Small intestine (tissue), 7 donors: Measurements from ENCODE around the gene CPLX1. TPM values are rescaled to one million over a fixed set of nuclear protein-coding genes. Genes with fewer than 3 reads are reported as not detected.
"Not testable (repeated sequence)": the region's sequence is repeated elsewhere in the genome, so short reads cannot be mapped to it uniquely, and the experiment has no call there.

Experiments used
- DNase-seq, 2 donors: peaks; one replicate each; pipeline versions ENCODE4 v3.0.0 to v3.0.0-alpha.2; 2013
- FAIRE-seq: peaks from 2 replicates; lab custom pipeline; 2012; peaks lifted over from hg19 to GRCh38; lab: Jason Lieb, UNC
- H3K27ac ChIP-seq, 3 donors: one replicate each; pipeline ENCODE4 v1.5.1; 2013; ENCODE audit warnings: low read length in 2 of 3, mild to moderate bottlenecking in 2 of 3, control low read depth in 1 of 3, inconsistent platforms in 1 of 3, low read depth in 1 of 3, moderate library complexity in 1 of 3
- H3K27me3 ChIP-seq, 3 donors: one replicate each; pipeline ENCODE4 v1.6.1; 2013; ENCODE audit warnings: low read length in 3 of 3, inconsistent platforms in 1 of 3; ENCODE audit not compliant: control insufficient read depth in 3 of 3, insufficient read depth in 3 of 3
- H3K36me3 ChIP-seq, 3 donors: one replicate each; pipeline ENCODE4 v1.6.1; 2013; ENCODE audit warnings: low read length in 3 of 3, inconsistent platforms in 1 of 3, low read depth in 1 of 3, mild to moderate bottlenecking in 1 of 3, moderate library complexity in 1 of 3; ENCODE audit not compliant: control insufficient read depth in 3 of 3, insufficient read depth in 2 of 3
- H3K4me1 ChIP-seq, 3 donors: one replicate each; pipeline ENCODE4 v1.6.1; 2013; ENCODE audit warnings: low read length in 2 of 3, inconsistent platforms in 1 of 3, low read depth in 1 of 3, mild to moderate bottlenecking in 1 of 3, moderate library complexity in 1 of 3; ENCODE audit not compliant: control insufficient read depth in 3 of 3, insufficient read depth in 2 of 3
- H3K4me3 ChIP-seq, 3 donors: one replicate each; pipeline ENCODE4 v1.5.1; 2013; ENCODE audit warnings: low read length in 3 of 3, control low read depth in 1 of 3, inconsistent platforms in 1 of 3, low read depth in 1 of 3, mild to moderate bottlenecking in 1 of 3, moderate library complexity in 1 of 3
- H3K9me3 ChIP-seq, 2 donors: one replicate each; pipeline ENCODE4 v1.6.1; 2013; ENCODE audit warnings: low read depth in 1 of 2, low read length in 1 of 2; ENCODE audit not compliant: control insufficient read depth in 2 of 2, insufficient read depth in 1 of 2
- WGBS, 3 donors: extraction: QIAGEN DNeasy Blood & Tissue Kit; methylation state at CpG; one replicate each; pipeline ENCODE4 v1.1.7; 2013; 5-methylcytosine and 5-hydroxymethylcytosine counted together
- polyA plus RNA-seq, 4 donors: library from polyadenylated mRNA; stranded (reverse) in 3 of 4; unstranded in 1 of 4; fragments of 200-250 nt in 3 of 4; fragments of 120-200 nt in 1 of 4; gene quantifications; one replicate each; pipeline versions ENCODE4 v1.2.1 to v1.2.3, GENCODE V29; 2013
- donor health status: healthy with polysubstance abuse.
- donor health status: control.
- donor health status: control.
- donor health status: Bipolar disorder and iron deficiency.
- donor health status: healthy.

Gene CPLX1
- polyA plus RNA-seq, 4 donors = 1.4 to 2.6 TPM; not detected in 2

GRCh38 chr4:754221-755120 lies 71.5 kb downstream of the CPLX1 start:
- H3K36me3 ChIP-seq = peaks cover 2 to 74% (median 9%) of the 10 kb centered on the region in 3 donors
- H3K9me3 ChIP-seq = peaks cover 0 to 5% of the 10 kb centered on the region in 2 donors
- WGBS, 3 donors = 93 to 95% (median 94%) methylated on average over 32 of the region's 32 CpGs
- no peaks in the 10 kb centered on the region for H3K4me1 ChIP-seq
- DNase-seq (no peak), FAIRE-seq (no peak)
- H3K4me3 ChIP-seq = no peak overlapping the region
- no peaks in the 10 kb centered on the region for H3K27me3 ChIP-seq
- no peak overlapping the region for H3K27ac ChIP-seq

DNA sequence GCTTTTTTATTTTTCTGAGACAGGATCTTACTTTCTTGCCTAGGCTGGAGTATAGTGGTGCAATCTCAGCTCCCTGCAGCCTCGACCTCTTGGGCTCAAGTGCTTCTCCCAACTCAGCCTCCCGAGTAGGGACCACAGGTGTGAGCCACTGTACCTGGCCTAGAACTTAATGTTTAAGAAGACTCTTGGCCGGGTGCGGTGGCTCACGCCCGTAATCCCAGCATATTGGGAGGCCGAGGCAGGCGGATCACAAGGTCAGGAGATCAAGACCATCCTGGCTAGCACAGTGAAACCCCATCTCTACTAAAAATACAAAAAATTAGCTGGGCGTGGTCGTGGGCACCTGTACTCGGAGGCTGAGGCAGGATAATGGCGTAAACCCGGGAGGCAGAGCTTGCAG lies 72.7 kb downstream of the CPLX1 start:
- H3K27me3 ChIP-seq, H3K4me1 ChIP-seq, H3K4me3 ChIP-seq, H3K27ac ChIP-seq, DNase-seq, H3K9me3 ChIP-seq, FAIRE-seq: not testable (repeated sequence)
- H3K36me3 ChIP-seq = peaks cover 2 to 77% (median 9%) of the 10 kb centered on the region in 3 donors
- 94 to 97% (median 95%) methylated on average over 13 of the region's 13 CpGs for WGBS, 3 donors

GRCh38 chr4:752196-752861 lies 73.6 kb downstream of the CPLX1 start:
- Histone ChIP-seq H3K36me3 (peaks cover 5 to 78% (median 9%) of the 10 kb centered on the region in 3 donors), H3K27ac (no peak overlapping the region), H3K9me3 (no peaks in the 10 kb centered on the region), H3K4me1 (no peaks in the 10 kb centered on the region), H3K4me3 (no peak overlapping the region), H3K27me3 (no peaks in the 10 kb centered on the region)
- DNase-seq (no peak), FAIRE-seq (no peak)
- 93 to 94% (median 93%) methylated on average over 23 to 25 of the region's 25 CpGs for WGBS, 3 donors

- H3K27ac ChIP-seq = no peak overlapping the region
- no peaks in the 10 kb centered on the region for H3K27me3 ChIP-seq
- FAIRE-seq = no peak
- H3K9me3 ChIP-seq = no peaks in the 10 kb centered on the region
- WGBS, 3 donors = 86 to 91% (median 88%) methylated on average over 15 of the region's 15 CpGs
- H3K4me3 ChIP-seq = no peak overlapping the region
- DNase-seq = no peak
- H3K4me1 ChIP-seq = no peaks in the 10 kb centered on the region
- H3K36me3 ChIP-seq = peaks cover 5 to 74% (median 7%) of the 10 kb centered on the region in 3 donors
These were observed 74.3 kb downstream of the CPLX1 start for GRCh38 chr4:751676-752075.

DNA sequence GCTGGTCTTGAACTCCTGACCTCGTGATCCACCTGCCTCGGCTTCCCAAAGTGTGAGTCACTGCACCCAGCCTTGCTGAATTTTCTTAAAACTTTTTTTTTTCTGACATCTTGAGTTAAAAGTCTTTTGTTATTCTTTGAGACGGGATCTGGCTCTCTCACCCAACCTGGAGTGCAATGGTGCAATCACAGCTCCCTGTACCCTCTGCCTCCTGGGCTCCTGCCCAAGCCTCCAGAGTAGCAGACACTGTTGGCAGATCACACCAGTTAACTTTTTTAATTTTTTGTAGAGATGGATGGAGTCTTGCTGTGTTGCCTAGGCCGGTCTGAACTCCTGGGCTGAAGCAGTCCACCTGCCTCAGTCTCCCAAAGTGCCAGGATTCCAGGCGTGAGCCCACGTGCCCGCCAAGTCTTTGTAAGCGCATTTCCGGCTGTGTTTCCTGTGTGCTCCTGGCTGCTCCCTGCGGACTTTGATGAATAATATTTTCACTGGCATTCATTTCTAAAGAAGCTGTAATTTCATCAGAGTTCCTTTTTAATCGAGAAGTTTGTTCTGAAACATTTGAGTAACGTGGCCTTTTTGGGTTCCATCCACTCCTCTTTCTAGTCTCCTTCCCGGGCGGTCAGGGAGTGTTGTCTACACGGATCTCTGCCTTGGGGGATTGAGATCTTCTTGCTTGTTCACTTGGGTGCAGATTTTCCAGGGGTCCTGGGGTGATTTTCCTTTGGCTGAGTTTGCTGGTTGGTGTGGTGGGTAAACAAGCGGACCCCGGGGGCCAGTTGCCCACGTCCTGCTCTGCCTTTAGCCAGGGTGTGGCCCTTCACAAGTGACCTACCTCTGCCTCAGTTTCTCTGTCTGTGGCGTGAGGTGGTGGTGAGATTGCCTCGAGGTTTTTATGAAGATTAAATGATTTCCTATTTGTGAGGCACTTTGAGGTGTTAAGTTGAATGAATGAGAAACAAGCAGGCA lies 75.9 kb downstream of the CPLX1 start:
- H3K4me1 ChIP-seq = no peaks in the 10 kb centered on the region
- H3K36me3 ChIP-seq = peaks cover 5 to 65% (median 7%) of the 10 kb centered on the region in 3 donors
- no peaks in the 10 kb centered on the region for H3K9me3 ChIP-seq
- WGBS, 3 donors = 89 to 93% (median 92%) methylated on average over 20 of the region's 20 CpGs
- H3K4me3 ChIP-seq = no peak overlapping the region
- DNase-seq (no peak), FAIRE-seq (no peak)
- H3K27me3 ChIP-seq = no peaks in the 10 kb centered on the region
- no peak overlapping the region for H3K27ac ChIP-seq

DNA sequence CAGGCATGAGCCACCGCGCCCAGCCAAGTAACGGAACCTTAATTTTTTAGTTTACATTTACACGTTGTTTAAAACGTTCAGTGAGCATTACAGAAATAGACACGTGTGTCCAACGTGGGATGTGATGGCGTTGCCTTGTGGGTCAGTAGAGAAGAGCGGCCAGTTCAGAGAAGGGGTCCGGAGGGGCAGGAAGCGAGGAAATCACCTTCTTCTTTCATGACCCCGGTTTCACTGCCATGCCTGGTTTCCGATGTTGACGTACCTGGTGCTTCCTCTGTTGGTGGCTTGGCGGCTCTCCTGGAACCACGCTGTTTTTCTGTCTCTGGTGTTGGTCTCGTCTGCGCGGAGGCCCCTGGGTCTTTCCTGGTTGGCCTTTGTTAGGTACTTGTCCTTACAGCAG lies 77.5 kb downstream of the CPLX1 start:
- WGBS, 3 donors = 94 to 96% (median 96%) methylated on average over 19 of the region's 19 CpGs
- H3K27ac ChIP-seq = no peak overlapping the region
- peaks cover 2 to 59% (median 7%) of the 10 kb centered on the region in 3 donors for H3K36me3 ChIP-seq
- no peak for FAIRE-seq
- H3K4me1 ChIP-seq = no peaks in the 10 kb centered on the region
- no peak overlapping the region for H3K4me3 ChIP-seq
- H3K27me3 ChIP-seq = no peaks in the 10 kb centered on the region
- no peaks in the 10 kb centered on the region for H3K9me3 ChIP-seq
- no peak for DNase-seq

- H3K36me3 ChIP-seq = peaks cover 2 to 58% (median 8%) of the 10 kb centered on the region in 3 donors
- FAIRE-seq = no peak
- WGBS, 3 donors = 92 to 97% (median 95%) methylated on average over 20 to 23 of the region's 34 CpGs
These were observed 78.3 kb downstream of the CPLX1 start for GRCh38 chr4:747546-748170.

More at GRCh38 chr4:747546-748170, 78.3 kb downstream of the CPLX1 start:
- Histone ChIP-seq H3K9me3 (no peaks in the 10 kb centered on the region), H3K4me1 (no peaks in the 10 kb centered on the region), H3K27ac (no peak overlapping the region), H3K27me3 (no peaks in the 10 kb centered on the region), H3K4me3 (no peak overlapping the region)
- DNase-seq = no peak
